ENCODE data around the gene PRDM16.

PRDM16 gene

GRCh38 chr1:3477241-3477995, 408.4 kb downstream of the PRDM16 start:
- Histone ChIP-seq H3K4me1 (ENCODE audit: insufficient read depth, low read length, poor library complexity, severe bottlenecking) (no peaks in the 10 kb centered on the region), H3K27me3 (ENCODE audit: insufficient read depth, low read length, poor library complexity, severe bottlenecking) (no peaks in the 10 kb centered on the region), H3K4me3 (ENCODE audit: low read length, poor library complexity, severe bottlenecking) (no peak overlapping the region)

GRCh38 chr1:3478187-3478586, 409.2 kb downstream of the PRDM16 start:
- no peak overlapping the region for H3K4me2 ChIP-seq (ENCODE audit: low read depth, low read length, poor library complexity, severe bottlenecking)
- TF ChIP-seq EZH2phosphoT487 (IDR thresholded peaks at IDR 0.05; ENCODE audit: borderline replicate concordance): no peak
- TF ChIP-seq CTCF (conservative IDR thresholded peaks at IDR 0.05; ENCODE audit: low read length): no peak
- H3K36me3 ChIP-seq (ENCODE audit: insufficient read depth, low read length): no peaks in the 10 kb centered on the region

More at GRCh38 chr1:3477241-3477995, 408.4 kb downstream of the PRDM16 start:
- no peaks in the 10 kb centered on the region for H3K36me3 ChIP-seq (ENCODE audit: insufficient read depth, low read length)
- H4K20me1 ChIP-seq (ENCODE audit: insufficient read depth, low read length, poor library complexity, severe bottlenecking): no peaks in the 10 kb centered on the region
- no peaks in the 10 kb centered on the region for H3F3A ChIP-seq (ENCODE audit: low read depth)
- H3K9ac ChIP-seq (ENCODE audit: low read depth, low read length, poor library complexity, severe bottlenecking): no peak overlapping the region
- no peak overlapping the region for H2AFZ ChIP-seq (ENCODE audit: low read length)
- H3K79me2 ChIP-seq (ENCODE audit: insufficient read depth, low read length): no peaks in the 10 kb centered on the region
- TF ChIP-seq EZH2phosphoT487 (IDR thresholded peaks at IDR 0.05; ENCODE audit: borderline replicate concordance): no peak
- TF ChIP-seq CTCF (conservative IDR thresholded peaks at IDR 0.05; ENCODE audit: low read length): no peak
- no peaks in the 10 kb centered on the region for H3K9me2 ChIP-seq (replicated peaks; ENCODE audit: low read depth, low read length)
- H3K4me2 ChIP-seq (ENCODE audit: low read depth, low read length, poor library complexity, severe bottlenecking): no peak overlapping the region
- no peaks in the 10 kb centered on the region for H3K9me3 ChIP-seq (ENCODE audit: insufficient read depth, low read depth, low read length)

GRCh38 chr1:3479511-3480368, 410.7 kb downstream of the PRDM16 start:
- H3K9me3 ChIP-seq (ENCODE audit: insufficient read depth, low read depth, low read length): no peaks in the 10 kb centered on the region
- H3K36me3 ChIP-seq (ENCODE audit: insufficient read depth, low read length): no peaks in the 10 kb centered on the region
- H2AFZ ChIP-seq (ENCODE audit: low read length): no peak overlapping the region
- H3K9ac ChIP-seq (ENCODE audit: low read depth, low read length, poor library complexity, severe bottlenecking): no peak overlapping the region
- no peaks in the 10 kb centered on the region for H4K20me1 ChIP-seq (ENCODE audit: insufficient read depth, low read length, poor library complexity, severe bottlenecking)
- no peaks in the 10 kb centered on the region for H3K79me2 ChIP-seq (ENCODE audit: insufficient read depth, low read length)
- TF ChIP-seq CTCF (conservative IDR thresholded peaks at IDR 0.05; ENCODE audit: low read length): no peak
- no peak for TF ChIP-seq EZH2phosphoT487 (IDR thresholded peaks at IDR 0.05; ENCODE audit: borderline replicate concordance)
- no peak overlapping the region for H3K4me2 ChIP-seq (ENCODE audit: low read depth, low read length, poor library complexity, severe bottlenecking)
- H3K4me3 ChIP-seq (ENCODE audit: low read length, poor library complexity, severe bottlenecking): no peak overlapping the region
- H3F3A ChIP-seq (ENCODE audit: low read depth): no peaks in the 10 kb centered on the region
- H3K9me2 ChIP-seq (replicated peaks; ENCODE audit: low read depth, low read length): no peaks in the 10 kb centered on the region
- H3K4me1 ChIP-seq (ENCODE audit: insufficient read depth, low read length, poor library complexity, severe bottlenecking): no peaks in the 10 kb centered on the region
- no peaks in the 10 kb centered on the region for H3K27me3 ChIP-seq (ENCODE audit: insufficient read depth, low read length, poor library complexity, severe bottlenecking)

More at GRCh38 chr1:3478187-3478586, 409.2 kb downstream of the PRDM16 start:
- H3K27me3 ChIP-seq (ENCODE audit: insufficient read depth, low read length, poor library complexity, severe bottlenecking): no peaks in the 10 kb centered on the region
- no peak overlapping the region for H3K9ac ChIP-seq (ENCODE audit: low read depth, low read length, poor library complexity, severe bottlenecking)
- H3K79me2 ChIP-seq (ENCODE audit: insufficient read depth, low read length): no peaks in the 10 kb centered on the region
- H3K4me3 ChIP-seq (ENCODE audit: low read length, poor library complexity, severe bottlenecking): no peak overlapping the region
- no peaks in the 10 kb centered on the region for H4K20me1 ChIP-seq (ENCODE audit: insufficient read depth, low read length, poor library complexity, severe bottlenecking)
- H3K9me2 ChIP-seq (replicated peaks; ENCODE audit: low read depth, low read length): no peaks in the 10 kb centered on the region
- no peaks in the 10 kb centered on the region for H3F3A ChIP-seq (ENCODE audit: low read depth)
- no peaks in the 10 kb centered on the region for H3K9me3 ChIP-seq (ENCODE audit: insufficient read depth, low read depth, low read length)
- no peak overlapping the region for H2AFZ ChIP-seq (ENCODE audit: low read length)
- H3K4me1 ChIP-seq (ENCODE audit: insufficient read depth, low read length, poor library complexity, severe bottlenecking): no peaks in the 10 kb centered on the region
